Nucleus accumbens (tissue), 56 donors: ENCODE measurements around the gene FANCL.
"Not testable (repeated sequence)": the region's sequence is repeated elsewhere in the genome, so short reads cannot be mapped to it uniquely, and the experiment has no call there.

Source experiments
- DNase-seq, 56 donors: peaks; one replicate each; lab custom pipeline; 2025; lab: John Stamatoyannopoulos, UW

The FANCL gene

DNA sequence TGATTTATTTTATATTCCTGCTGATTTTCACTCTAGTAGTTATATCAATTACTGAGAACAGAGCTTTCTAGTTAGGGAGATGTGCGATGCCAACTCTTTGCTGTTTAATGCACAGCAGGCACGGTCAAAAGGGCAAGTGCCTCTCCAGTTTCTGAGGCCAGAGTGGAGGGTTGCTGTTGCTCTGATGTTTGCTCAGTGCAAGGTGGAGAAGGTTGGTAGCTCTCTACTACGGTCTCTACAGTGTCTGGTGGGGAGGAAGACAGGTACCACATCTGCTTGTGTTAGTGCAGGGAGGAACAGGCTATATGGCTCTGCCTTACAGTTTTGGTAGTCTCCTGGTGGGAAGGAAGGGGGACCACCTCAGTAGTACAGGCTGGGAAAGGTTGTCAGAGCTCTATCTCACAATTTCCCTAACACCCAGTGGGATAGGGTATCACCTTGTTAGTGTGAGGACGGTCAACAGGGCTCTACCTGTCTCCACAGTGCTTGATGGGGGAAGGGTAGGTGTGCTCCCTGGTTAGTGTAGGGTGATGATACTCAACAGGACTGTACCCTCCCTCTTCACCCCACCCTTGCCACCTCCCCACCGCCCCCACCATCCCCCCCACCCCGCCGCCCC lies 85.9 kb downstream of the FANCL start:
- no peak for DNase-seq

DNA sequence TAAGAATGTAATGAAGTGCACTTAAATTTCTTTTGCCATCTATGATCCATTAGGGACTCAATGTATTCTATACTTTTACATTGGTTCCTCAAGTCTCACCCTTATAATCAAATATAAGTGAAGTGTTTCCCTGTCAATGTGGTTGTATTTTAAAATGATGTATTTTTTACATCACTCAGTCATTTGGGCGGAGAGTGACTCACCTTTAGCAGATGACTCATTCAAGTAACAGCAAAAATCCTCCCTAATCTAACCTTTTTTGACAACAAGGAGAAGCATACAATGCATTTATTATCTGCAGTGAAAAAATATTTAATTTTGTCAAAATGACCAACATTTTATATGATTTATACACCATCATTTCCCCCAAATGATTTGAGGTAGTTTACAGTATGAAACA lies 94.4 kb downstream of the FANCL start:
- DNase-seq = peak in 1 of 56 donors; percentile 30

GRCh38 chr2:58145769-58146168 lies 95.4 kb downstream of the FANCL start:
- DNase-seq = not testable (repeated sequence)

DNA sequence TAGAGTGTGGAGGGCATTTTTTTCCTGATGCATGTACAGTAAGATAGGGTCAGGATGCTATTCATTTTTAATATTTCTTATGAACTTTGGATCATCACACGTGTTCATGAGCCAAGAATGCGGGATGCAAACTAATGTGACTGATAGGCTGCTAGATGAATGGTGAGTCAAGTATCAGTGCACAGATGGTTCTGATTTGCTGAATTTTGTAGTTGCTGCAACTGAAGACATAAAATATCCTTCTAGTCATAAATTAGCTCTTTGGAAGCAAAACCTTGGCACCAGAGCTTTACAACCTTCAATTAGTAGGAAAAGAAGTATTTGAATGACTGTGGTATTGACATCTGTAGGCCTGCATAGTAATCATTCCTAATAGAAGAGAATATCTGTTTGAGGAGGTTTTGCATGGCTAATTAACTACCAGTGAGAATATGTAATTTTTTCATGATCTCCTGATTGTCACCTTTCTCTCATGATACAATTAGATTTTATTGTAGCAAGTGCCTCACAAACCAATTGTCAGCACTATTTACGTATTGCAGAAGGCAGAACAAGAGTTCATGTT lies 100.5 kb downstream of the FANCL start:
- no peak for DNase-seq

GRCh38 chr2:58138396-58139030 lies 102.6 kb downstream of the FANCL start:
- DNase-seq = no peak

DNA sequence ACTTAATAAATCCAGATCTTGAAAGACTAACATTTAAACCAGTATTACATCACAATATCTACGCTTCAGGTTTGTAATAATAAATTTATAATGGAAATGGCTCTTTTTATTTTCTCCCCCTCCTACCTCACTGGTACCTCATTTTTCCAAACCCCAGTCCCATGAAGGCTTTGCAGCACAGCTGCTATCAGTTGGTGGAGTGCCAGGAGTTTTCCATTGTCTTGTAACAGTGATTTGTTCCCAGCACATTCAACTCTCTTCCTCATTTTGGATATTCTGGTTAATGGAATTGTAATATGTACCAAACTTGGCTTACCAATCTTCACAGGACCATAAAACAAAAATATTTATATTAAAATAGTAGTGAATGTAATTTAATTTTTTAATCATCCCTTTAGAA lies 103.3 kb downstream of the FANCL start:
- peak in 17 of 56 donors; percentile 2 to 51 (median 20) for DNase-seq

DNA sequence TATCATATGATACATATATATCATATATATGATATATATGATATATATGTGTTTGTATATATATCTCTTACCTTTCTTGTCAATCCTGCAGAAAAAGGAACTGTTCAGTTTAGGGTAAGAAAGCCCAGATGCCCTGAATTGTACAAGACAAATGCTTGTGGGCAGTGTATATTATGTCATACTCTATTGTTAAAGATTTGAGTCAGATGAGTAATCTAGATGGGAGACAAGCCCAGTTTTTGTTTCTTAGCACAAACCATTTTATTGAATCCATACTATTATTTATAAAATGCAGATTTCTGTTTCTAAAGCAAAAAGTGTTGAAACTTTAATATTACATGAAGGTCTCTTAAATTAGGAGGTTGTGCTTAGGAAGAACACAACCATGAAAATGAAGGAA lies 103.9 kb downstream of the FANCL start:
- DNase-seq = no peak

GRCh38 chr2:58135861-58136260 lies 105.3 kb downstream of the FANCL start:
- DNase-seq = no peak

- no peak for DNase-seq
Measured at GRCh38 chr2:58133395-58133794, 107.7 kb downstream of the FANCL start.

DNA sequence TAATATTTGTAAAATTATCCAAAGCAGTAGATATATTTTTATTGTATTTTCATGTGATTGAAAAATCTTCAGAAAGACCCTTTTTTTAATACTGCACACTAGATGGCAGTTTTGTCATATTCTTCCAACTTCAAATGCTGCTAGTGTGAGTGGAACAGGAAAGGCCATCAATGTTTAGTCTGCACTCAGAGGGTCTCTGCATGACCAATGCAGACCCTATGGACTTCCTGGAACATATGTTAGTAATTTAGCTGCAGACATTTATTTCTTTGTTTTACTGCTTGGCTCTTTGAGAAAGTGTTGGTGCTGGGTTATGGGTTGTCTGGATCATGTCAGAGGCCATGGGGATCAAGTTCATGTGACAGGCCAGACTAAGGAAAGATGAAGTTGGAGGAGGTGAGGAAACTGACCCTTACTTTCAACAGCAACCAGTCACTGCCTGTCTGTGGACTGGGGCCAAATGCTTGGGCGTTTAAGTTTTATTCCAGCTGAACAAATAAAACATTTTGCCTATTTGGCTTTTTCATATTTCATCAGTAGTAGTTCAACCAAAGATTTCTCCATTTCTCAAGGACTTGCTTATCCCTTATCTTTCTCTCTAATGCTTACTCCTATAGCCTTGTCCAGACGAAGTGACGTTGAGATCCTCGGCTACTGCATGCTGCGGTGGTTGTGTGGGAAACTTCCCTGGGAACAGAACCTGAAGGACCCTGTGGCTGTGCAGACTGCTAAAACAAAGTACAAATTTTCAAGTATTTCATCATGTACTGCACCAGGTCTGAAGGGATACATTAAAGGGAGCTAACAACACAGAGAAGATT lies 109.7 kb downstream of the FANCL start:
- DNase-seq = peak in 11 of 56 donors; percentile 2 to 33 (median 17)

GRCh38 chr2:58130238-58130637 lies 110.9 kb downstream of the FANCL start:
- DNase-seq = no peak

DNA sequence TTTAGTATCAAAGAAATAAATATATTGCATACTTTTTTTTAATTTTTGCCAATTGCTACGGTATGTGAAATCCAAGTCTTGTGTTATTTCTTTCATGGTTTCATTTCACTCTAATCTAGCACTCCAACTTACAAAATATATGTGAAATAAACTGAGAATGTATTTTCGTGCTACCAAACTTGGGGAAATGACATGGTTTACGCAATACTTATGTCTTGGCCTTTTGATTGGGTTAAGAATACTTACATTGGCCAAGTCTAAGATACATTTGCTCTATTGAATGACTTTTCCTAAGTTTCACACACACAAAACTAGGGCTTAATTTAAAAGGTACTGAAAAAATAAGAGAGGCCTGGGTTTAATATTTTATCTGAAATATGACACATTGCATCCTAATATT lies 114.0 kb downstream of the FANCL start:
- DNase-seq = no peak

GRCh38 chr2:58122540-58122939 lies 118.6 kb downstream of the FANCL start:
- DNase-seq = no peak

DNA sequence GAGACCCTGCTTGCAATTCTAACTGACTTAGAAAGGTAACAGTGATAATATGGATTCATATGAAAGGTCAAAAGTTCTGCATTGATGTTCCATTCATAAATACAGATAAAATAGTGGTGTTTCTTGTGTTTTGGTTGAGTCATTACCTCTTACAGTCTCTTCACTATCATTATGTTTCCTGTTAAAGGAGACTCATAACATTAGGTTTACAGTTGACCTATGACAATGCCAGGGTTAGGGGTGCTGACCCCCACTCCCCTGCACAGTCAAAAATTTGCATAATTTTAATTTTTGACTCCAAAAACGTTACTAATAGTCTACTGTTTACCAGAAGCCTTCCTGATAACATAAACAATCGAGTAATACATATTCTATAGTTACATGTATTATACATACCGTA lies 119.1 kb downstream of the FANCL start:
- DNase-seq = no peak

- no peak for DNase-seq
Measured at GRCh38 chr2:58120626-58121229, 120.4 kb downstream of the FANCL start.

DNA sequence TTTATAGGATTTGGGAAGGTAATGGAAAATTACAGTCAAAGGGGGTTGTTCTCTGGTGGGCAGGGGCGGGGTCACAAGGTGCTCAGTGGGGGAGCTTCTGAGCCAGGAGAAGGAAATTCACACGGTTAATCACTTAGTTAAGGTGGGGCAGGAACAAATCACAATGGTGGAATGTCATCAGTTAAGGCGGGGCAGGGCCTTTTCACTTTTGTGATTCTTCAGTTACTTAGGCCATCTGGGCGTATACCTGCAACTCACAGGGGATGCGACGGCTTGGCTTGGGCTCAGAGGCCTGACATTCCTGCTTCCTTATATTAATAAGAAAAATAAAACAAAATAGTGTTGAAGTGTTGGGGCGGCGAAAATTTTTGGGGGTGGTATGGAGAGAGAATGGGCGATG lies 127.6 kb downstream of the FANCL start:
- not testable (repeated sequence) for DNase-seq

DNA sequence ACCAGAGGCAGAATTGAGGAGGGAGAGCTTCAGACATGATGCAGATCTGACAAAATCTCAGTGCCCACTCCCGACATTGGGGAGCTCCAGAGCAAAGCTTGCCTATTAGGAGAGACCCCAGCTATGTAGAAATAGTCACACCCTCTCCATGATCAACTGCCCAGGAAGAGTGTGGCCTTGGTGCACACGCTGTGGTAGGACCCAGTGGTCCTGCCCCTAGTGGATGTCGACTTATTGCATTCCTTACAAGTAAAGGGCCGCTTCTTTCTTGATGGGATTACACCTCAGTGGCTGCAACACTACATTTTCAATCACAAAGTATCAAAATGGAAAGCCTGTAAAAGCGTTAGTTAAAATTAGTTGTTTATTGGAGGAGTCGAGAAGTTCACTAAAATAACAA lies 130.4 kb downstream of the FANCL start:
- no peak for DNase-seq

- DNase-seq = no peak
Measured at GRCh38 chr2:58109481-58109880, 131.6 kb downstream of the FANCL start.
